Measurements from ENCODE around the gene SFXN2.
A peak's percentile ranks its signal among the peaks of the same experiment; 100 is the strongest.
"Not testable (repeated sequence)": the region's sequence is repeated elsewhere in the genome, so short reads cannot be mapped to it uniquely, and the experiment has no call there.

Gene SFXN2

GRCh38 chr10:102743588-102744373 is 29.3 kb downstream of the SFXN2 start, which contains the start of gene WBP1L:
Gene WBP1L, plus strand, starts transcription at chr10:102743948. Its CDS starts 106 bp downstream, at chr10:102744054.
- FAIRE-seq (peak; percentile 97), DNase-seq (ENCODE audit: insufficient read length) (peak; percentile 86)
- TF ChIP-seq POLR2A (IDR thresholded peaks at IDR 0.05; ENCODE audit: low read depth, low read length) (peak; percentile 74), POLR2AphosphoS5 (IDR thresholded peaks at IDR 0.05; ENCODE audit: low read depth, low read length) (peak; percentile 91), TAF1 (IDR thresholded peaks at IDR 0.05; ENCODE audit: borderline replicate concordance, low read depth, low read length) (no peak)

GRCh38 chr10:102744374-102745051 is 30.1 kb downstream of the SFXN2 start:
- FAIRE-seq (no peak), DNase-seq (ENCODE audit: insufficient read length) (no peak)
- no peak for TF ChIP-seq TAF1 (IDR thresholded peaks at IDR 0.05; ENCODE audit: borderline replicate concordance, low read depth, low read length)
- TF ChIP-seq POLR2A (IDR thresholded peaks at IDR 0.05; ENCODE audit: low read depth, low read length), result peak; percentile 32; the same call in 1 of the 2 replicates

GRCh38 chr10:102745157-102745556 is 30.7 kb downstream of the SFXN2 start:
- FAIRE-seq (no peak), DNase-seq (ENCODE audit: insufficient read length) (no peak)
- no peak for TF ChIP-seq TAF1 (IDR thresholded peaks at IDR 0.05; ENCODE audit: borderline replicate concordance, low read depth, low read length)
- TF ChIP-seq POLR2AphosphoS5 (IDR thresholded peaks at IDR 0.05; ENCODE audit: low read depth, low read length), result no peak
- no peak for TF ChIP-seq POLR2A (IDR thresholded peaks at IDR 0.05; ENCODE audit: low read depth, low read length)

- no peak for DNase-seq (ENCODE audit: insufficient read length)
- no peak for FAIRE-seq
- TF ChIP-seq POLR2AphosphoS5 (IDR thresholded peaks at IDR 0.05; ENCODE audit: low read depth, low read length) (no peak), TAF1 (IDR thresholded peaks at IDR 0.05; ENCODE audit: borderline replicate concordance, low read depth, low read length) (no peak), POLR2A (IDR thresholded peaks at IDR 0.05; ENCODE audit: low read depth, low read length) (no peak)
Observed at GRCh38 chr10:102752266-102752930, 38.0 kb downstream of the SFXN2 start.

GRCh38 chr10:102752934-102753664 is 38.7 kb downstream of the SFXN2 start:
- DNase-seq (ENCODE audit: insufficient read length) (no peak), FAIRE-seq (no peak)
- TF ChIP-seq TAF1 (IDR thresholded peaks at IDR 0.05; ENCODE audit: borderline replicate concordance, low read depth, low read length) (no peak), POLR2A (IDR thresholded peaks at IDR 0.05; ENCODE audit: low read depth, low read length) (no peak), POLR2AphosphoS5 (IDR thresholded peaks at IDR 0.05; ENCODE audit: low read depth, low read length) (no peak)

GRCh38 chr10:102753718-102754117 is 39.3 kb downstream of the SFXN2 start:
- no peak for FAIRE-seq
- TF ChIP-seq TAF1 (IDR thresholded peaks at IDR 0.05; ENCODE audit: borderline replicate concordance, low read depth, low read length) (no peak), POLR2A (IDR thresholded peaks at IDR 0.05; ENCODE audit: low read depth, low read length) (no peak), POLR2AphosphoS5 (IDR thresholded peaks at IDR 0.05; ENCODE audit: low read depth, low read length) (no peak)
- DNase-seq (ENCODE audit: insufficient read length), result no peak

- FAIRE-seq, result no peak
- DNase-seq (ENCODE audit: insufficient read length), result no peak
- no peak for TF ChIP-seq POLR2A (IDR thresholded peaks at IDR 0.05; ENCODE audit: low read depth, low read length)
- TF ChIP-seq POLR2AphosphoS5 (IDR thresholded peaks at IDR 0.05; ENCODE audit: low read depth, low read length), result no peak
- TF ChIP-seq TAF1 (IDR thresholded peaks at IDR 0.05; ENCODE audit: borderline replicate concordance, low read depth, low read length), result no peak
Observed at GRCh38 chr10:102757323-102757722, 42.9 kb downstream of the SFXN2 start.

- DNase-seq (ENCODE audit: insufficient read length) (no peak), FAIRE-seq (no peak)
- TF ChIP-seq POLR2AphosphoS5 (IDR thresholded peaks at IDR 0.05; ENCODE audit: low read depth, low read length) (no peak), TAF1 (IDR thresholded peaks at IDR 0.05; ENCODE audit: borderline replicate concordance, low read depth, low read length) (no peak), POLR2A (IDR thresholded peaks at IDR 0.05; ENCODE audit: low read depth, low read length) (no peak)
Observed at GRCh38 chr10:102758240-102758932, 44.0 kb downstream of the SFXN2 start.

GRCh38 chr10:102758933-102759262 is 44.5 kb downstream of the SFXN2 start:
- not testable (repeated sequence) for FAIRE-seq; DNase-seq (ENCODE audit: insufficient read length)

GRCh38 chr10:102759497-102760210 is 45.2 kb downstream of the SFXN2 start:
- no peak for TF ChIP-seq TAF1 (IDR thresholded peaks at IDR 0.05; ENCODE audit: borderline replicate concordance, low read depth, low read length)
- no peak for TF ChIP-seq POLR2AphosphoS5 (IDR thresholded peaks at IDR 0.05; ENCODE audit: low read depth, low read length)
- no peak for TF ChIP-seq POLR2A (IDR thresholded peaks at IDR 0.05; ENCODE audit: low read depth, low read length)
- no peak for DNase-seq (ENCODE audit: insufficient read length)
- FAIRE-seq, result no peak

Measured in GM12892 (cell line).